GM23338 (cell line): ENCODE results near the gene AGRN. TPM values are rescaled to one million over a fixed set of nuclear protein-coding genes. Genes with fewer than 3 reads are reported as not detected.

Experiments
- ATAC-seq: fragments of 200-7000 bp; cut with Tn5 transposase; 3 replicates; pipeline ENCODE4 v1.9.1; 2020
- DNase-seq: peaks from one replicate; pipeline ENCODE4 v3.0.0-alpha.2; 2015; ENCODE audit warnings: low spot score
- H2AFZ ChIP-seq: fragments of 200-600 bp; sonication (generic); 2 replicates; pipeline ENCODE4 v1.8.0; 2016; ENCODE audit warnings: antibody characterized with exemption, mild to moderate bottlenecking, moderate library complexity
- H3F3A ChIP-seq: fragments of 200-600 bp; sonication (generic); replicated peaks from 2 replicates; pipeline ENCODE4 v1.8.0; 2017; ENCODE audit warnings: antibody characterized with exemption, mixed run types, low read depth
- H3K27ac ChIP-seq: fragments of 200-600 bp; sonication (generic); 2 replicates; pipeline ENCODE4 v1.6.1; 2016; ENCODE audit warnings: low read depth
- H3K27me3 ChIP-seq: fragments of 200-600 bp; sonication (generic); 2 replicates; pipeline ENCODE4 v1.8.0; 2016; ENCODE audit warnings: mild to moderate bottlenecking, mixed run types, moderate library complexity; ENCODE audit not compliant: insufficient read depth
- H3K36me3 ChIP-seq: fragments of 200-600 bp; sonication (generic); 2 replicates; pipeline ENCODE4 v1.8.0; 2016; ENCODE audit warnings: mild to moderate bottlenecking; ENCODE audit not compliant: insufficient read depth
- H3K4me1 ChIP-seq: fragments of 200-600 bp; sonication (generic); 2 replicates; pipeline ENCODE4 v1.8.0; 2016; ENCODE audit warnings: mild to moderate bottlenecking, moderate library complexity; ENCODE audit not compliant: insufficient read depth
- H3K4me2 ChIP-seq: fragments of 200-600 bp; sonication (generic); 2 replicates; pipeline ENCODE4 v1.7.1; 2017; ENCODE audit warnings: mixed run types
- H3K4me3 ChIP-seq: fragments of 200-600 bp; sonication (generic); 2 replicates; pipeline ENCODE4 v1.6.1; 2016; ENCODE audit warnings: mixed run types
- H3K79me2 ChIP-seq: fragments of 200-600 bp; sonication (generic); replicated peaks from 2 replicates; pipeline ENCODE4 v1.8.0; 2017; ENCODE audit warnings: mild to moderate bottlenecking; ENCODE audit not compliant: insufficient read depth
- H3K9me2 ChIP-seq: fragments of 200-600 bp; sonication (generic); 2 replicates; pipeline ENCODE4 v1.8.0; 2017; ENCODE audit not compliant: insufficient read depth
- H4K20me1 ChIP-seq: fragments of 200-600 bp; sonication (generic); replicated peaks from 2 replicates; pipeline ENCODE4 v1.8.0; 2017; ENCODE audit warnings: mild to moderate bottlenecking; ENCODE audit not compliant: insufficient read depth
- H3K27ac Mint-ChIP-seq: 2 replicates; pipeline ENCODE4 v1.8.0; 2020; ENCODE audit warnings: inconsistent platforms, mild to moderate bottlenecking, moderate library complexity, mixed read lengths
- H3K27me3 Mint-ChIP-seq: 3 replicates; pipeline ENCODE4 v1.8.0; 2022; ENCODE audit warnings: low read depth, mild to moderate bottlenecking, moderate library complexity, mixed read lengths, inconsistent platforms; ENCODE audit not compliant: insufficient read depth, poor library complexity
- H3K36me3 Mint-ChIP-seq: 3 replicates; pipeline ENCODE4 v1.8.0; 2021; ENCODE audit warnings: low read depth, mild to moderate bottlenecking, inconsistent platforms, moderate library complexity, mixed read lengths
- H3K4me1 Mint-ChIP-seq: 3 replicates; pipeline ENCODE4 v1.8.0; 2020; ENCODE audit warnings: mild to moderate bottlenecking, inconsistent platforms, mixed read lengths
- H3K4me3 Mint-ChIP-seq: 3 replicates; pipeline ENCODE4 v1.8.0; 2021; ENCODE audit warnings: moderate library complexity, mild to moderate bottlenecking, inconsistent platforms, mixed read lengths
- H3K9me3 Mint-ChIP-seq: 3 replicates; pipeline ENCODE4 v1.8.0; 2020; ENCODE audit warnings: moderate library complexity, mild to moderate bottlenecking, inconsistent platforms, mixed read lengths
- CREB1 ChIP-seq: fragments of 250-450 bp; sonication (Bioruptor Pico); IDR thresholded peaks from 2 replicates; pipeline ENCODE4 v1.5.0; 2020; ENCODE audit warnings: low read depth, mild to moderate bottlenecking, moderate library complexity
- CTCF ChIP-seq, 2 experiments: fragments of 200-600 bp in 1 of 2; sonication (generic) in 1 of 2; conservative IDR thresholded peaks; 2 replicates each; pipeline versions ENCODE4 v1.5.1 to v1.6.1; 2016 to 2017; ENCODE audit warnings: antibody characterized with exemption in 2 of 2, low read depth in 2 of 2, mild to moderate bottlenecking in 2 of 2, moderate library complexity in 1 of 2
- ETS1 ChIP-seq: IDR thresholded peaks from 2 replicates; pipeline ENCODE4 v1.6.1; 2016; ENCODE audit warnings: antibody characterized with exemption
- EZH2 ChIP-seq: fragments of 200-600 bp; sonication (generic); IDR thresholded peaks from one replicate; pipeline ENCODE4 v1.8.0; 2017; ENCODE audit warnings: antibody characterized with exemption, mild to moderate bottlenecking, low read depth; ENCODE audit not compliant: unreplicated experiment
- EZH2phosphoT487 ChIP-seq: fragments of 200-600 bp; sonication (generic); IDR thresholded peaks from one replicate; pipeline ENCODE4 v1.8.1; 2018; ENCODE audit warnings: antibody characterized with exemption; ENCODE audit not compliant: unreplicated experiment
- JUNB ChIP-seq: IDR thresholded peaks from one replicate; pipeline ENCODE4 v1.6.1; 2016; ENCODE audit warnings: antibody characterized with exemption; ENCODE audit not compliant: unreplicated experiment
- POLR2AphosphoS5 ChIP-seq: IDR thresholded peaks from 2 replicates; pipeline ENCODE4 v1.6.1; 2016; ENCODE audit warnings: antibody characterized with exemption, low read depth
- REST ChIP-seq: IDR thresholded peaks from one replicate; pipeline ENCODE4 v1.6.1; 2018; ENCODE audit warnings: antibody characterized with exemption; ENCODE audit not compliant: unreplicated experiment
- STAT1 ChIP-seq: IDR thresholded peaks from one replicate; pipeline ENCODE4 v1.6.1; 2016; ENCODE audit warnings: antibody characterized with exemption; ENCODE audit not compliant: unreplicated experiment
- ZNF114 ChIP-seq: fragments of 250-450 bp; sonication (Bioruptor Pico); IDR thresholded peaks from 2 replicates; pipeline ENCODE4 v1.5.0; 2020; ENCODE audit warnings: mild to moderate bottlenecking, moderate library complexity
- ZNF331 ChIP-seq: fragments of 250-450 bp; sonication (Bioruptor Pico); IDR thresholded peaks from 2 replicates; pipeline ENCODE4 v1.5.0; 2020; ENCODE audit warnings: low read depth, mild to moderate bottlenecking, moderate library complexity
- polyA plus RNA-seq: library from polyadenylated mRNA; unstranded; fragments of >200 nt; fragmentation: Nextera tagmentation; extraction: Ambion mirVana; gene quantifications from 2 replicates; pipeline ENCODE4 v1.2.1, GENCODE V29; 2016
- total RNA-seq: library from RNA; depleted of rRNA; stranded (reverse); fragments of >200 nt; shearing (Covaris generic); gene quantifications from 2 replicates; pipeline ENCODE4 v1.2.3, GENCODE V29; 2014

AGRN gene
- total and polyA plus RNA-seq, 2 experiments from 2014 or later, result 12.3 to 185 TPM

- Histone ChIP-seq H3K27me3 (peaks cover 29% of the 10 kb centered on the region), H3K36me3 (no peaks in the 10 kb centered on the region), H3K9me2 (no peaks in the 10 kb centered on the region), H3K4me3 (no peak overlapping the region), H3K4me1 (no peaks in the 10 kb centered on the region), H3K4me2 (no peak overlapping the region), H3F3A (no peaks in the 10 kb centered on the region), H3K79me2 (no peaks in the 10 kb centered on the region), H4K20me1 (no peaks in the 10 kb centered on the region), H2AFZ (no peak overlapping the region), H3K27ac (no peak overlapping the region)
- DNase-seq (no peak), ATAC-seq (no peak)
- Mint-ChIP-seq H3K4me1 (no peaks in the 10 kb centered on the region; the same call in 2 of the 3 replicates), H3K9me3 (peaks cover 5% of the 10 kb centered on the region), H3K27me3 (peaks cover 43% of the 10 kb centered on the region), H3K36me3 (peaks cover 5% of the 10 kb centered on the region), H3K4me3 (no peak overlapping the region), H3K27ac (no peak overlapping the region)
- TF ChIP-seq ZNF114, result no peak
- no peak for TF ChIP-seq POLR2AphosphoS5
- no peak for TF ChIP-seq STAT1
- TF ChIP-seq JUNB, result no peak
- TF ChIP-seq EZH2phosphoT487, result no peak
- TF ChIP-seq REST, result no peak
- TF ChIP-seq ZNF331 (CRISPR knock-in tag), result no peak
- no peak for TF ChIP-seq CTCF (conservative IDR thresholded peaks at IDR 0.05; ENCODE audit: low read depth in 2 of 2)
- no peak for TF ChIP-seq EZH2
Observed at GRCh38 chr1:981491-981954, 38.4 kb upstream of the AGRN start.

- TF ChIP-seq ETS1 (no peak), EZH2 (no peak), CREB1 (CRISPR knock-in tag) (no peak), CTCF (conservative IDR thresholded peaks at IDR 0.05; ENCODE audit: low read depth in 2 of 2) (no peak), ZNF331 (CRISPR knock-in tag) (no peak), ZNF114 (no peak)
- no peak within 1 kb of the TSS for H3K27ac Mint-ChIP-seq
- peaks cover 43% of the 10 kb centered on the region for H3K27me3 Mint-ChIP-seq
Observed at GRCh38 chr1:981955-982558, 37.9 kb upstream of the AGRN start, which contains the start of gene PERM1. PERM1 (minus strand) TSS chr1:982093; CDS start chr1:981029, 1,064 bp downstream.

More at GRCh38 chr1:981955-982558, 37.9 kb upstream of the AGRN start, which contains the start of gene PERM1:
- no peaks in the 10 kb centered on the region for H3F3A ChIP-seq
- H3K4me2 ChIP-seq, result no peak within 1 kb of the TSS
- H4K20me1 ChIP-seq, result no peaks in the 10 kb centered on the region
- no peaks in the 10 kb centered on the region for H3K36me3 ChIP-seq
- H3K4me1 ChIP-seq, result no peaks in the 10 kb centered on the region
- no peak within 1 kb of the TSS for H3K27ac ChIP-seq
- no peaks in the 10 kb centered on the region; the same call in 2 of the 3 replicates for H3K4me1 Mint-ChIP-seq
- H3K4me3 Mint-ChIP-seq, result no peak within 1 kb of the TSS
- ATAC-seq, result no peak
- no peak within 1 kb of the TSS for H2AFZ ChIP-seq
- H3K27me3 ChIP-seq, result peaks cover 31% of the 10 kb centered on the region
- H3K4me3 ChIP-seq, result no peak within 1 kb of the TSS
- H3K9me3 Mint-ChIP-seq, result peaks cover 5% of the 10 kb centered on the region
- no peak for DNase-seq
- H3K9me2 ChIP-seq, result no peaks in the 10 kb centered on the region
- H3K79me2 ChIP-seq, result no peaks in the 10 kb centered on the region
- peaks cover 5% of the 10 kb centered on the region for H3K36me3 Mint-ChIP-seq
